Right lung (tissue), 5 donors: ENCODE results near the gene TMUB1. TPM values are rescaled to one million over a fixed set of nuclear protein-coding genes. Genes with fewer than 3 reads are reported as not detected.
"Not testable (repeated sequence)": the region's sequence is repeated elsewhere in the genome, so short reads cannot be mapped to it uniquely, and the experiment has no call there.

Source experiments
- DNase-seq, 2 donors: peaks; one replicate each; pipeline ENCODE4 v3.0.0-alpha.2; 2013
- polyA plus RNA-seq, 5 donors: library from polyadenylated mRNA; unstranded; fragments of 120-200 nt; gene quantifications; one replicate each; pipeline versions ENCODE4 v1.2.1 to v1.2.3, GENCODE V29; 2013; ENCODE audit warnings: inconsistent platforms in 1 of 5, low replicate concordance in 1 of 5; ENCODE audit not compliant: insufficient read length in 5 of 5, insufficient read depth in 1 of 5

The TMUB1 gene
- polyA plus RNA-seq, 5 donors = 17.8 to 41.3 (median 22.8) TPM

DNA sequence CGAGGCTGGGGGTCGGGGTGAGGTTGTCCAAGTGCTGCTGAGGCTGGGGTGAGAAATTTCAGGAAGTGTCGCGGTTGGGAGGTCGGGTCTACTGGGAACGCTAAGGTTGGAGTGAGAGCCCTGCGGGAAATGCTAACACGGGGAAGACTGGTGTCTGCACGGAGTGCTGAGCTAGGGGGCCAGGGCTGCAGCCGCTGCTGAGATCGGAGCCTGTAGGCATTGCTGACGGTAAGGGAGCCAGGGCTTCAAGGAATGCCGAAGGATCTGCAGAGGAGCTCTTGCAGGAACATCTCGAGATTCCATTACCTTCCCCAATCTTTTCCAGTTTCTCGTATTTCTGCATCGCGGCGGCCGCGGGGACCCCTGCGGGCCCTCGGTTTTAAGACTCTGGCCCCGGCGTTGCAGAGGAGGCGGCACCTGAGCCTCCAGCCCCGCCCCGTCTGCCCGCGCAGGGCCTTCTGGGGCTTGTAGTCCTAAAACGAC is 25.7 kb downstream of the TMUB1 start, which contains the start of gene CDK5:
Gene CDK5, minus strand, starts transcription at position 392 of the 483 bp plus-strand sequence. Its CDS starts 49 bp downstream, at position 343.
- DNase-seq = no peak

DNA sequence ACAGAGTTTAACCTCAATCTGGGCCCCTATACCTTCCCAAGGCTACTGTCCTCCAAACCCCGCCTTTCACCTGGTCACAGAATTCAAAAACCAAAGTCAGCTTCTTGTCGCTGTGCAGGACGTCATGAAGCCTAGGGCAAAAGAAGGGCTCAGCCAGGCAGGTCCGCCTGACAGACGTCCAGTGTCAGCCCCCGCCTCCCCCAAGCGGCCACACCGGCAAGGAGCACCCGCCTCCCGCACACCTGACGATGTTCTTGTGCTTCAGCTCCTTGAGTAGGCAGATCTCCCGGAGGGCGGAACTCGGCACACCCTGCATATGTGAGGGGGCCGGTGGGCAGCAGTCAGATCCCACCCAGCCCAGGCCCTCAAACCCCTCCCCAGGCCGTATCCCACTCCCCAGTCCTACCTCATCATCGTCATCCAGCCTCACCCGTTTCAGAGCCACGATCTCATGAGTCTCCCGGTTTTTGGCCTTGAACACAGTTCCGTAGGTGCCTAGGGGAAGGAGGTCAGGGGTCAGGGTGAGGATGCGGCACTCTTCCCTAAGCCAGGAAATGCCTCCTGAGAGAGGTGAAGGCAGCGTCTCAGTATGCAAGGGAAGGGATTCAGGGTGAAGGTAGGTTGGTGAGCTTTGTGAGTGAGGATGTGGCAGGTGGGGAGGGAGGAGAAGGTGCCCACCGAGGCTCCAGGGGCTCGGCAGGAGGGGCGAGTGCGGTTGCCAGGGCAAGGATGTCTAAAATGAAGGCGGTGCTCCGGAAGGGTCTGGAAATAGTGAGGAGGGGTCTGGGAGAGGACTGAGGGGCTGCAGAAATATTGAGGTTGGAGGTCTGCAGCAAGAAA is 26.4 kb downstream of the TMUB1 start:
- no peak for DNase-seq

DNA sequence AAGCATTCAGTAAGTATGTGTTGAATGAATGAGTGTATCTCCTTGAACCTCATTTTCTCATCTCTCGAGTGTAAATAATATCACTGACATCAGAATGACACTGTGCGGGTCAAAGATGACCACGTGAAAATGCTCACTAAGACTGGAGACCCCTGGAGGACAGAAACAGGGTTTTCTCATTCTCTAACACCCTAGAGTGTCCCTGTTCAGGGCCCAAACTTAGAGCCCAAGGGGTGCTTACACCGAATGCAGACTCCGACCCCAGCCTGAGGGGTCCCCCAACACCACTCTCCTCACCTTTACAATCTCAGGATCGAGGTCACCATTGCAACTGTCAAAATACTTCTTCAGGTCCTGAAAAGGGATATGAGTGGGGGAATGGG is 27.0 kb downstream of the TMUB1 start:
- DNase-seq = no peak

DNA sequence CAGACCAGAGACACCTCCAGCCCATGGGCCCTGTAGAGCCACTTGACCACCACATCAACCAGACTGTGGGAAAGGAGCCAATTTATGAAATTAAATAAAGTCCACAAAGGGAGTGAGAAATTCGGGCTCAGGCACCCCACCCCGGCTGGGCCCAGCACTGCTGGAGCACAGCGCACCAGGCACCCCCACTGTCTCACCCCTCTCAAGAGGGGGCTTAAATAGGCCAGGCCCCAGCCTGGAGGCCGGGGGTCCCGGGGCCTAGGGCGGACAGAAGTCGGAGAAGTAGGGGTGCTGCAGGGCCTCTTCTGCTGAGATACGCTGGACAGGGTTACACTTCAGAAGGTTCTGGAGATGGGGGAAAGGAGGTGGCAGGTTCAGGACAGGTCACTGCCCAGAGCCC is 29.5 kb downstream of the TMUB1 start:
- DNase-seq = no peak

DNA sequence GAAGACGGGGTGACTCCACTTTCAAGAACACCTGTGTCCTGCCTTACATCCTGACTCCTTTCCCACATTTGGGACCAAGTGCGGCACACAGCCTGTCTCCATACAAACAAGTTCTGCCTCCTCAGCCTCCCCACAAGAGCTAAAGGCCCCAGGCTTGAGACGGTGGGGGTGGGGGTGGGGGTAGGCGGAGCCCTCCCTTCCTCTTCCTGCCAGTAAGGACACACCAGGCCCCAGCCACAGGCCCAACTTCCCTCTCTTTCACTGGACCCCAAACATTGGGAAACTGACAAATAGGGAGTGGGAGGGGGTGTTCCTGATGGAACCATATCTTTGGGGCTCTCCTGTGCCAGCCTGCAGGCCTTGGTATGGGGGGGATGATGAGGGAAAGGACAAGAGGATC is 30.2 kb downstream of the TMUB1 start:
- no peak for DNase-seq

DNA sequence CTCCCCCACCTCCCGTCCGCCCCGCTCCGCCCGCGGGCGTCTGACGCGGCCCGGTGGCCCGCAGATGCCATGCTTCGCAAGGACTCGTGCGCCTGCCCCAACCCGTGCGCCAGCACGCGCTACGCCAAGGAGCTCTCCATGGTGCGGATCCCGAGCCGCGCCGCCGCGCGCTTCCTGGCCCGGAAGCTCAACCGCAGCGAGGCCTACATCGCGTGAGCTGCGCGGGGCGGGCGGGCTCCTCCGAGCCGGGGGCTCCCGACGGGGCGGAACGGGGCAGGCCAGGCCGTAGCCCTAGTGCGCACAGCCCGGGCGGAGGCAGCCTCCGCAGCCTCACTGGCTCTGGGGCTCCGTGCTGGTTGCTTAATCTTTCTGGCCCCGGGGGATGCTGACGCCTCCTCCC is 32.2 kb downstream of the TMUB1 start:
- DNase-seq = peak; percentile 65 to 70

DNA sequence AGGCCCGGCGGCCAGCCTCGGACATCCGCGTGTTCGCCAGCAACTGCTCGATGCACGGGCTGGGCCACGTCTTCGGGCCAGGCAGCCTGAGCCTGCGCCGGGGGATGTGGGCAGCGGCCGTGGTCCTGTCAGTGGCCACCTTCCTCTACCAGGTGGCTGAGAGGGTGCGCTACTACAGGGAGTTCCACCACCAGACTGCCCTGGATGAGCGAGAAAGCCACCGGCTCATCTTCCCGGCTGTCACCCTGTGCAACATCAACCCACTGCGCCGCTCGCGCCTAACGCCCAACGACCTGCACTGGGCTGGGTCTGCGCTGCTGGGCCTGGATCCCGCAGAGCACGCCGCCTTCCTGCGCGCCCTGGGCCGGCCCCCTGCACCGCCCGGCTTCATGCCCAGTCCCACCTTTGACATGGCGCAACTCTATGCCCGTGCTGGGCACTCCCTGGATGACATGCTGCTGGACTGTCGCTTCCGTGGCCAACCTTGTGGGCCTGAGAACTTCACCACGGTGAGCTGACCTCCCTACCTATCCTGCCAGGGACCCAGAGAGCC is 34.3 kb downstream of the TMUB1 start:
- DNase-seq = no peak

DNA sequence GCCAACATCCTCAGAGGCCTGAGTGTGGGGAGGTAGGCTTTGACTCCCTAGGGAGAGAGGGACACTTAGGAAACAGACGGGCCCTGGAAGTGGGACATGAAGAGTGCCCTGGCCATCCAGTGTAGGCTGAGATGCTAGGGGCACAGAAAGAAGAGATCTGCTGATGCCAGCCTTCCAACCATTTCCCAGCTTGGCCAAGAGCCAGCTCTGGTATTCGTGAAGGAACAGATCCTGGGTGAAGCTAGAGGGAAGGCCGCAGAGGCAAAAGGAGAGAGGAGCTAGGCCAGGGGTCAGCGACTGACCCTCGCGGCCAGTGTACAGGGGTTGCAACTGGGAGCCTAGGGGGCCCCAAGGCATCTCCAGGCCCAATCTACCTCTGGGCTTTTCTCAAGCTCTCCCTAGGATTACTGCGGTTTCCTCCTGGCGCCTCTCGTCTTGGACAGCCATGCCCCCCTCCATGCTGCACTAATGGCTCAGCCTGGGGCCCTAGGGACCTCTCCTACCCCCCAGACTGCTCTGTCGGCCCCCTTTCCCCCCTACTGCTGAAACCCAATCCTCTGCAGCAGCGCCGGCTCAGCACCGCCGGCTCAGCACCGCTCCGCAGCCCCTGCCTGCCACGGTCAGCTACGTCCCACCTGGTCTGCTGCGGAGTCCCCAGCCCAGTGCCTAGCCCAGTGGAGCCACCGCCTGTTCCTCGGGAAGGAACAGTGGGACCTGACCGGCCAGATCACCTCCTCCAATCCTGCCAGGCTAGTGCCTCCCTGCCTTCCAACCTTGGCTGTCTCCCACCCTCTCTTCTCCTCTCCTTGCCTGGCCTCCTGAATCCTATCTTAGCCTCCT is 35.1 kb downstream of the TMUB1 start, which contains the start of gene ASIC3:
Gene ASIC3, plus strand, starts transcription at position 556 of the 840 bp plus-strand sequence. CDS start 355 bp downstream, outside the sequence.
- no peak for DNase-seq

DNA sequence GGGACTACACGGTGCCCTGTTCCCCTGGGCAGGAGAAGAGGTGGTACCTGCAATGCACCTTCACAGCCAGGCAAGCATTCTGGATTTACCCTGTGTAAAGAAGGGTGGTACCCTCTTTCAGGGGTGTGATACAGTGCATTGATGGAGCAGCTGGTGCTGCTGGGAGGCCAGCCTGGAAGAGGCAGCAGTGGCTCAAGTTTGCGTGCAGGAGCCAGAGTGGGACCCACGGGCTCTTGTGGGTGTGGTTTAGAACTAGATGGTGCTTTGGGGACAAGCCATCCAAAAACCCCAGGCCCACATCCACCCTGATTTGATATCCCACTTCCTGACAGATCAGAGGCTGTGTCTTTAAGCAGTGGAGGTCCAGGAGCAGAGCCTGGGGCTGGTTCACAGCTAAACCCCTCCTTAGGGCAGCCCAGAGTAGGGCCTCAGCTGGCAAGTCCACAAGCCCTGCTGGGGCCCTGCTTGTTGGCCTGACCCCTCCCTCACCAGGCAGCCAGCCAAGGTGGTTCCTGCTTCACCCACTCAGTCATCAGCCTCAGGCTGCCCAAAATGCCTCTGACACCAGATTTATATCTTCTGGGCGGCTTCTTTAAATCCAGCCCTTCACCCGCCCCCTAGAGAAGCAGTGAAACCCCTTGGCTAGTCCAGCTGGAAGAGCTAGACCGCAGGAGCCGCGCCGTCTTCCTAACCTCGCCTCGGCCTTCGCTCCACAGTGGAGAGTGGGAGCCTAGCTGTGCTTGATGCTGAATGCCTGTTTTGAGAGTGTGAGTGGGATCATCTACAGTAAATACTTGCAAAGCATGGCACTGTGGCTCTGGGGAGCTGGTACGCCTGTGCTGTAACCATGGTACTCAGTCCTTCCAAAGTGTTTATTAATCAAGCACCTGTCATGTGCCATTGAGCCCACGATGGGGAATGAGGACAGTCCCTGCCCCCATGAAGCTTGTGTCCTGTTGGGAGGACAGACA is 36.4 kb downstream of the TMUB1 start:
- DNase-seq = peak; percentile 61 to 63

DNA sequence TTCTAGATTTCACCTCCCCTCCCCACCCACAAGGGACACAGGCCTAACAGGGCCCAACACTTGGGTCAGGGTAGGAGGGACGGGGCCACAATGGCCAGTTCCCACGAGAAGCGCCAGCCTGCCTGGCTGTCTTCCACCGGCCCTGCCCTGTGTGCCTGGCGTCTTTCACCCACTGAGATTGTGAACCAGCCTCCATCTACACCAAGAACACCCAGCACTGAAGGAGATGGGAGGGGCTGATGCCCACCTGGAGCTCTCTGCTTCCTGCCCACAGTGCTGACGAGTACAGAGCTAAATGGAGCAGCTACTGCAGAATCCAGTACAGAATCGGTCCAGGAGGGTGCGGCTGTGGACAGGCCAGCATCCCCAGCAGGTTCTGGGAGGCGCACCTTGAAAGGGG is 37.3 kb downstream of the TMUB1 start:
- DNase-seq = no peak

DNA sequence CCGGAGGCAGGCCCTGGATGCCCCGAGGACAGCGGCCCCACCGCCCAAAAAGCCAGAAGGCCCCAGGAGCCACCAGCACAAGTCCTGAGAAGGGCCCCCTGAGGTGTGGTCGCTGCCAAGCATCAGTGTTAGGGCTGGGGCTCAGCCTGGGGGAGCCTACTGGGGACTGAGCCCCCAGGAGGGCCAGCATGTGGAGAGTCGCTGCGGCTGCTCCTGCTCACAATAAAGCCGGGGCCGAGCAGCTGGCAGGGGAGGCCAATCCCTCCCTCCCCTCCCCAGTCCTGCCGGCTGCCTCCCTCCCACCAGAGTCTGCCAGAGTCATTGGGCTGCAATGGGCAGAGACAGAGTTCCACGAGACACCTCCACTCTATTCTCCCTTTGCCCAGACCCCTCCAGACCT is 38.0 kb downstream of the TMUB1 start:
- no peak for DNase-seq

DNA sequence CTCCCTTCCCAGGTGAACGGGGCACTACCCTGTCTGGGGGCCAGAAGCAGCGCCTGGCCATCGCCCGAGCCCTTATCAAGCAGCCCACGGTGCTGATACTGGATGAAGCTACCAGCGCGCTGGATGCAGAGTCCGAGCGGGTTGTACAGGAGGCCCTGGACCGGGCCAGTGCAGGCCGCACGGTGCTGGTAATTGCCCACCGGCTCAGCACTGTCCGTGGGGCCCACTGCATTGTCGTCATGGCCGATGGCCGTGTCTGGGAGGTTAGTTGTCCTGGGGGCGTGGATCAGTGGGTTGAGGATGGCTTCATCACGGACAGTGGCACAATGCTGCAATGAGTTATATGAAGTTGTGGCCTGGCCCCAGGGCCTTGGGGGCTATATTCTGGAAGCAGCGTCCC is 39.3 kb downstream of the TMUB1 start:
- no peak for DNase-seq

DNA sequence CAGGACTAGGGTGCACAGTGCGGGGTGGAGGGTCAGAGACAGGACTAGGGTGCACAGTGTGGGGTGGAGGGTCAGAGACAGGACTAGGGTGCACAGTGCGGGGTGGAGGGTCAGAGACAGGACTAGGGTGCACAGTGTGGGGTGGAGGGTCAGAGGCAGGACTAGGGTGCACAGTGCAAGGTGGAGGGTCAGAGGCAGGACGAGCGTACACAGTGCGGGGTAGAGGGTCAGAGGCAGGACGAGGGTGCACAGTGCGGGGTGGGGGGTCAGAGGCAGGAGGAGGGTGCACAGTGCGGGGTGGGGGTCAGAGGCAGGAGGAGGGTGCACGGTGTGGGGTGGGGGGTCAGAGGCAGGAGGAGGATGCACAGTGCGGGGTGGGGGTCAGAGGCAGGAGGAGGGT is 39.8 kb downstream of the TMUB1 start:
- not testable (repeated sequence) for DNase-seq

DNA sequence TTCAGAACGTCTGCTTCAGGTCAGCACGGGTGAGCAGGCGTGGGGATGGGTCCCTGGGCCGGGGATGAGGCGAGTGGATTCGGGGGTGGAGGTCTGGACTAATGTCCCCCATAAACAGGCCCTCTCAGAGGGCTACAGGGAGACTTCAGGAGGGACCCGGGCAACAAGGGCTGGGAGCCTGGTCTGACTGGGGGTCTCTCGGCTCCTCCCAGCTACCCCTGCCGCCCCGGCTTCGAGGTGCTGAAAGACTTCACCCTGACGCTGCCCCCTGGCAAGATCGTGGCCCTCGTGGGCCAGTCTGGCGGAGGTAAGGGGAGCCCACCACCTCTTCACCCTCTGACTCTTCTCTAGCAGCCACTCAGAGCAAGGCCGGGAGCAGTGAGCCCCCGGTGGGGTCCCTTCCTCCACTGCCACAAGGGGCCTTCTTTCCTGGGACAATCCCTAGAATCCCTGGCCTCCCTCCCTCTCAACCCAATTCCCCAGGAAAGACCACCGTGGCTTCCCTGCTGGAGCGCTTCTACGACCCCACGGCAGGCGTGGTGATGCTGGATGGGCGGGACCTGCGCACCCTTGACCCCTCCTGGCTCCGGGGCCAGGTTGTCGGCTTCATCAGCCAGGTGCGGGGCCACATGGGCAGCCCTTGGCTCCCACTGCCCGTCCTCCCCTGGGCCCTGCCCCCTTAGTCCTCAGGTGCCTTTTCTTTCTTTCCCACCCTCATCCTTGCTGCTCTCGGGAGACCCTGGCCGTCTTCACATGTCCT is 42.5 kb downstream of the TMUB1 start:
- DNase-seq = no peak

DNA sequence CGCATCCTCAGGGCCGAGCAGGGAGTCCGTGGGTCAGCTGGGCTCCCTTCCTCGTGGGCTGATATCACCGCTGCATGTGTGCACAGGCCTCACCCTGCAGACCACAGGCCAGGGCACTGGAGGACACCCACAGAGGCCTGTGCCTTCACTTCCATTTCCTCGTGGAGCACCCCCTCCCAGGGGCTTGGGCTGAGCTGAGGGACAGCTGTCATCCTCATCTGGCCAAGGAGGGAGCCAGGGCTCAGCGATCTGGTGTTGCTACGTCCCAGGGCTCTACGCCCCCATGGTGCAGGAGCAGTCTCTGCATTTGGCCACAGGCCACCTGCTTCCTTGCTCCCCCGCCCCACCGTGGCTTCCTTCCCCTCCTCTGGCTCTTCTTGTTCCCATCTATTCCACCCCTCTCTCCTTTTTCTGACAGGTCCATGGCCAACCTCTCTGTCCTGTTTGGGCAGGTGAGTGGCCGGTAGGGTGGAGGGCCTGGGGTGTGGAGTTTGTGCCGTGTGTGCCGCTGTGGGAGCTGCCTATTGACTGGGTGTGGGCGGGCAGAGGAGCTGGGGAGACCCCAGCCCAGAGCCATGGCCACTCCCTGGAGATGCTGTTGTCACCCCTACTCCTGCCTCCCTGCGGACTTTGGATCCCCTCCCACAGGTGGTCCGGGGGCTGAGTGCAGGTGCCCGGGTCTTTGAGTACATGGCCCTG is 43.3 kb downstream of the TMUB1 start:
- no peak for DNase-seq

DNA sequence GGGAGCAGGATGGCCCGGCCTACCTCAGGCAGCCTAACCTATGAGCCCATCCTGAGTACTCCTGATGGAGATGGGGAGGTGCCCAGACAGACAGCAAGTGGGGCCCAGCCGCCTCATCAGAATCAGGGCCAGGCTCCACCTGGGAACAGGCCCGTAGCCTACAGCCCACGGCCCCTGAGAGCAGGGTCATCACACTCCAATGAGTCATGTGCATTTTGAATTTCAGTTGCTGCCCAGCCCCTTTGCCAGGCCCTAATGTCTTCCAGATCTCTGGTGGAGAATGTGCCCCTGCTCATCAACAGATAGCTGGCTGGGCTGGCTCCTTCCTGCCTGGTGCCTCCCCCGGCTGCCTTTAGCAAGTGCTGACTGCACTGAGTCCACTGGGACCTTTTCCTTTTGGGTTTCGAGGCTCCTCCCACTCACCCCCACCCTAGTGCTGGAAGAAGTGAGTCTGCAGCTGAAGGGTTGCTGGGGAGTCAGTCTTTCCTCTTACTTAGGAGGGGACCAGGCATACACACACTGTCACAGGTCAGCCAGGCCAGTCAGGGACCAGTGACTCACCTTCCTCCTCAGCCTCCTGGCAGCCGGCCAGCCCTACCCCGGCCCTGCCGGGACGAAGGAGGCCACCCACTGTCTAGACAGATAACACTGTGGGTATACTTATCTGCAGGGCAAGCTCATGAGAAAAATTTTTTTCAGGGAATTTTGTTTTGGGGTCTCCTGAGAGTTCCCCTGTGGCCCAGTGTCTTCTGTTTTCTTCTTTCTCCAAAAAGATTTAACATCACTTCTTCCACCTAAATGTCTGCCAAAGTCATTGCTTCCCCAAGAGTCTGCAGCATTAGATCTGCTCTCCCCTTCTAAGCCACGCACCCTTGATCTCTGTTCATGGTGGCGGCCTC is 44.1 kb downstream of the TMUB1 start:
- DNase-seq = no peak

DNA sequence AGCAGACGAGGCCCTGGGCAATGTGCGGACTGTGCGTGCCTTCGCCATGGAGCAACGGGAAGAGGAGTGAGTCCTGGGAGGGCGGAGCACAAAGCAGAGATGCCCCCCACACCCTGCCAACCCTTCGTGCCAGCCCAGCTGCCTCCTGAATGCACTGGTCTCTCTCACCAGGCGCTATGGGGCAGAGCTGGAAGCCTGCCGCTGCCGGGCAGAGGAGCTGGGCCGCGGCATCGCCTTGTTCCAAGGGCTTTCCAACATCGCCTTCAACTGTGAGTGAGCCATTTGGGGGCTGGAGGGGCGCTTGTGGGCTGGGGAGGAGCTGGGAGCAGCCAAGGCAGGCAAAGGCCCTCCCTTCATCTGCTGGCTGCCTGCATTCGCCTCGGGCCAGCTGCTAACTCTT is 47.4 kb downstream of the TMUB1 start:
- no peak for DNase-seq

DNA sequence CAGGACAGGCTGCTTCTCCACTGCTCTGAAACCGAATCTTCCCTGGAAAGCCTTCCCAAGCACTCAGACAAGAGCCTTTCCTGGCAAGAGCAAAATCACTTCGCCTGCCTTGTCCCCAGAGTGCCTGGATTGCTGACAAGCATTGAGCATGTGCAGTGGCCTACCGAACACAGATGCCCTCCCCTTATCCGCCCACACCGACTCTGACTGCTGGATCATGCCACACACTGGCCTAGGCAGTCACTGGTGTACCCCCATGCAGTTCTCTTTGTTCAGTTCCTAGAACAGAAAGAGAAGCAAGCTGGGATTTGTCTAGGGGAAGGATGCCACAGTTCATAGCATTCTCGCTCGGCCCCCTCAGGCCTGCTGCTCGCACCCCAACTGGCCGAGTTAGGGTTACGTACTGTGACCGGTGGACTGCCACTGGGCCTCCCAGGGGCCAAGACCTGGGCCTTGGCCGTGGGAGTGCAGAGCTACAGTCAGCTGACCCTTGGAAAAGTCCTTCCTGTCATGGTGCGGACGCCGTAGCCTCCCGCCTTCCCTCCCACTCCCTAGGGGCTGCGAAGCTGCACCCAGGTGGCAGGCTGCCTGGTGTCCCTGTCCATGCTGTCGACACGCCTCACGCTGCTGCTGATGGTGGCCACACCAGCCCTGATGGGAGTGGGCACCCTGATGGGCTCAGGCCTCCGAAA is 48.1 kb downstream of the TMUB1 start:
- DNase-seq = no peak
